Measurements from ENCODE around the gene SPATA13. TPM values are rescaled to one million over a fixed set of nuclear protein-coding genes. Genes with fewer than 3 reads are reported as not detected.

SPATA13 gene
- total RNA-seq, 1 donor from 2014 or later = 38.2 TPM

DNA sequence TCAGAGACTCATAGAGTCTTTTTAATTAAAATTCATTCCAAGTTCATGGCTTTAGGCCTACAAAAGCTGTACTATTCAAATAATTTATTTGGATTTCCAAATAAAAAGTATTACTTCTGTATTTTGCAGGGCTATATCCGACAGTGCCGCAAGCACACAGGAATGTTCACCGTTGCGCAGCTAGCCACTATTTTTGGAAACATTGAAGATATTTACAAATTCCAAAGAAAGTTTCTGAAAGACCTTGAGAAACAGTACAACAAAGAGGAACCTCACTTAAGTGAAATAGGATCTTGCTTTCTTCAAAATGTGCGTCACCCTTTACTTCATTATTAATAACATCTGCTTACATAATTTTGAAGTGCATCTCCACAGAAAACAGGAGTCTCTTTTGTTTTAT, 128.3 kb downstream of the SPATA13 start:
- intact Hi-C loops (cut with DNase I) = no loop called here
- TF ChIP-seq, protein P1, sequence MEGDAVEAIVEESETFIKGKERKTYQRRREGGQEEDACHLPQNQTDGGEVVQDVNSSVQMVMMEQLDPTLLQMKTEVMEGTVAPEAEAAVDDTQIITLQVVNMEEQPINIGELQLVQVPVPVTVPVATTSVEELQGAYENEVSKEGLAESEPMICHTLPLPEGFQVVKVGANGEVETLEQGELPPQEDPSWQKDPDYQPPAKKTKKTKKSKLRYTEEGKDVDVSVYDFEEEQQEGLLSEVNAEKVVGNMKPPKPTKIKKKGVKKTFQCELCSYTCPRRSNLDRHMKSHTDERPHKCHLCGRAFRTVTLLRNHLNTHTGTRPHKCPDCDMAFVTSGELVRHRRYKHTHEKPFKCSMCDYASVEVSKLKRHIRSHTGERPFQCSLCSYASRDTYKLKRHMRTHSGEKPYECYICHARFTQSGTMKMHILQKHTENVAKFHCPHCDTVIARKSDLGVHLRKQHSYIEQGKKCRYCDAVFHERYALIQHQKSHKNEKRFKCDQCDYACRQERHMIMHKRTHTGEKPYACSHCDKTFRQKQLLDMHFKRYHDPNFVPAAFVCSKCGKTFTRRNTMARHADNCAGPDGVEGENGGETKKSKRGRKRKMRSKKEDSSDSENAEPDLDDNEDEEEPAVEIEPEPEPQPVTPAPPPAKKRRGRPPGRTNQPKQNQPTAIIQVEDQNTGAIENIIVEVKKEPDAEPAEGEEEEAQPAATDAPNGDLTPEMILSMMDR (IDR thresholded peaks at IDR 0.05) = no peak
- Histone ChIP-seq H3K4me1 (no peaks in the 10 kb centered on the region), H3K36me3 (peaks cover 50 to 59% of the 10 kb centered on the region in 2 donors), H3K4me3 (no peak overlapping the region), H3K9me3 (no peaks in the 10 kb centered on the region), H3K27me3 (no peaks in the 10 kb centered on the region), H3K27ac (no peak overlapping the region)
- no peak for DNase-seq (ENCODE audit: low spot score in 2 of 2)

DNA sequence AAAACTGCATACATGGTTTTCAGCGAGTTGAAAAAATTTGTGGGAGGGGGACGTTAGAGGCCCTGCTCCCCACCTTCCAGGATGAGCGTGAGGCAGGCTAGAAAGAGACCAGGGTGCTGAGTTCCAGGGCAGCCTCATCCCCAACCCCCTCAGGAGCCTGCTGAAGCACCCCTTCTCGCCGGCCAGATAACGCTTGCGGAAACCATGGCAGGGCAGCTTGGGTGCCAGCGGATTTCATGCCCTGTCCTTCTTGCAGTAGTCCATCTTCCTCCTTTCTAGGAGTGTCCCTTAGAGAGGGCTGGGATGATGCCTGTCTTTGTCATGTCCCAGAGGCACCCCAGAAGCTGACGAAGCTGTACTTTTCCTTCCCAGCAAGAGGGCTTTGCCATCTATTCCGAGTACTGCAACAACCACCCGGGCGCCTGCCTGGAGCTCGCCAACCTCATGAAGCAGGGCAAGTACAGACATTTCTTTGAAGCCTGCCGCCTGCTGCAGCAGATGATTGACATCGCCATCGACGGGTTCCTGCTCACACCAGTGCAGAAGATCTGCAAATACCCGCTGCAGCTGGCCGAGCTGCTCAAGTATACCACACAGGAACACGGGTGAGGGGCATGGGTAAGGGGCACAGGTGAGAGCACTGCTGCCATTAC, 129.9 kb downstream of the SPATA13 start:
- H3K4me3 ChIP-seq = no peak overlapping the region
- H3K36me3 ChIP-seq = peaks cover 53 to 68% of the 10 kb centered on the region in 2 donors
- H3K27me3 ChIP-seq = no peaks in the 10 kb centered on the region
- intact Hi-C loops (cut with DNase I) = no loop called here
- H3K9me3 ChIP-seq = no peaks in the 10 kb centered on the region
- DNase-seq (ENCODE audit: low spot score in 2 of 2) = no peak
- no peaks in the 10 kb centered on the region for H3K4me1 ChIP-seq
- no peak overlapping the region for H3K27ac ChIP-seq
- TF ChIP-seq, protein P1 (IDR thresholded peaks at IDR 0.05) = no peak

DNA sequence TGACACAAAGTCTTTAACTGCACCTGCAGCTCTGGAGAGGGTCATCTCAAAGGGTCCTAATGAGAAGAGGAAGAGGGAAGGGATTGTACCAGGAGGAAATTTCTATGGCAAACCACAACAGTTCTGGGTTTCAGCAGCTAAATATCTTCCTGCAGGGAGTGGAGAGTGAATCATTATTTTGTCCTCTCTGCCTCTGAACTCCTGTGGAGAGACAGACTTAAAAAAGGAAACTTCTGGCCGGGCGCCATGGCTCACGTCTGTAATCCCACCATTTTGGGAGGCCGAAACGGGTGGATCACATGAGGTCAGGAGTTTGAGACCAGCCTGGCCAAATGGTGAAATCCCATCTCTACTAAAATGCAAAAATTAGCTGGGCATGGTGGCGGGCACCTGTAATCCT, 132.0 kb downstream of the SPATA13 start:
- Histone ChIP-seq H3K9me3 (no peaks in the 10 kb centered on the region), H3K4me1 (no peaks in the 10 kb centered on the region), H3K27me3 (no peaks in the 10 kb centered on the region), H3K36me3 (peaks cover 36 to 68% of the 10 kb centered on the region in 2 donors), H3K4me3 (no peak overlapping the region), H3K27ac (no peak overlapping the region)
- TF ChIP-seq, protein P1 (IDR thresholded peaks at IDR 0.05) = no peak
- intact Hi-C loops (cut with DNase I) = no loop called here
- no peak for DNase-seq (ENCODE audit: low spot score in 2 of 2)

DNA sequence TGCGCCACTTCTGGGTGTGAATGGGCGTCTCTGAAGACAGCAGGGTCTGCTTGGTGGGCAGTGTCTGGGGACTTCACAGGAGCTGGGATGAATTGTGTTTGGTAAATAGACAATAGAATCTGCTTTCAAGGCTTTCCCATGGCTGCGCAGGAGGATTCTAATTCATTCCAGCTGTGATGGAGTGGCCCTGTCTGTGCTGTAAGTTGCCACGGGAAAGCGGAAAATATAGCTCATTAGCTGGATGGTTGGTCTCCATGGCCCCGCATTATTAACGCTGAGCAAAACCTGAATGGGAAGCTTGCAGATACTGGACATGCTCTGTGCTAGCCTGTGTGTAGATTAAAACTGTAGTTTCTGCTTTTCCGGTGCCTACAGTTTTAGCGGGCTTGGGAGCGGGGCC, 133.2 kb downstream of the SPATA13 start:
- peaks cover 43 to 80% of the 10 kb centered on the region in 2 donors for H3K36me3 ChIP-seq
- H3K27me3 ChIP-seq = no peaks in the 10 kb centered on the region
- H3K9me3 ChIP-seq = no peaks in the 10 kb centered on the region
- no peaks in the 10 kb centered on the region for H3K4me1 ChIP-seq
- H3K27ac ChIP-seq = no peak overlapping the region
- intact Hi-C loops (cut with DNase I) = no loop called here
- H3K4me3 ChIP-seq = no peak overlapping the region
- TF ChIP-seq, protein P1 (IDR thresholded peaks at IDR 0.05) = no peak
- DNase-seq (ENCODE audit: low spot score in 2 of 2) = no peak

DNA sequence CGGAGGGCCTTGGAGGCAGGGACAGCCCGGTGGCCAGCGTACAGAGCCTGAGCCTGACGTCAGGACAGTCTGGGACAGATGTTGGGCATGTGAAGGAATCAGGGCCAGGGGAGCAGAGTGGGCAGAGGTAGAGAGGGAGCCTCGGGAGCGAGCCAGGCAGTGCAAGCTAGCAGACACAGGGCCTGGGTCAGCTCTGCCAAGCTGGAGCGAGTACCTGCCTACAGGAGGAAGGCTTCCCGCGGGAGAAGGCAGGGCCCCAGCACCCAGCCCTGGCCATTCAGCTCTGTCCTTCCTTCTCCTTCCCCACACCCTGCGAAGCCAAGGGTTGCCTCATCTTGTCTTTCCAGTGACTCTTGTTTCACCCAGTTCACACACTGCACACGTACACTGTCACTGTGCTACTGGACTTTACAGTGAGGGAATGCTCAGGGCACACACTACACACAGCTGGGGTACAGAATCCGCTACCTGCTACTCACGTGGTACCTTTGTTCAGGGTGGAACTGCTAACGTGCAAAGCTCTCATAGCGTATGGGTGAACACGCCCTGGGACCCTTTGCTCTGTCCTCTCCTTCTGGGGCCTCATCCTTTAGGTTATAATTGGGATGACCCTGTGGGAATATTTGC, 139.1 kb downstream of the SPATA13 start:
- Histone ChIP-seq H3K27me3 (no peaks in the 10 kb centered on the region), H3K27ac (no peak overlapping the region), H3K4me3 (no peak overlapping the region), H3K36me3 (peaks cover 29 to 84% of the 10 kb centered on the region in 2 donors), H3K9me3 (no peaks in the 10 kb centered on the region), H3K4me1 (no peaks in the 10 kb centered on the region)
- no peak for DNase-seq (ENCODE audit: low spot score in 2 of 2)
- intact Hi-C loops (cut with DNase I) = no loop called here
- TF ChIP-seq, protein P1 (IDR thresholded peaks at IDR 0.05) = no peak

Measured in ascending aorta (tissue), 2 donors.